Rectal smooth muscle tissue (tissue), 1 donor: ENCODE data around the gene LCN9.
"Not testable (repeated sequence)": the region's sequence is repeated elsewhere in the genome, so short reads cannot be mapped to it uniquely, and the experiment has no call there.

Experiments
- H3K27ac ChIP-seq: one replicate; pipeline ENCODE4 v1.7.0; 2013; ENCODE audit warnings: low read depth, low read length, inconsistent platforms
- H3K27me3 ChIP-seq: one replicate; pipeline ENCODE4 v1.7.0; 2013; ENCODE audit warnings: low read length; ENCODE audit not compliant: control insufficient read depth, insufficient read depth
- H3K36me3 ChIP-seq: one replicate; pipeline ENCODE4 v1.7.0; 2013; ENCODE audit warnings: low read length; ENCODE audit not compliant: control insufficient read depth, insufficient read depth
- H3K4me1 ChIP-seq: one replicate; pipeline ENCODE4 v1.7.0; 2013; ENCODE audit warnings: low read length; ENCODE audit not compliant: control insufficient read depth, insufficient read depth
- H3K4me3 ChIP-seq: one replicate; pipeline ENCODE4 v1.7.0; 2013; ENCODE audit warnings: low read length
- H3K9ac ChIP-seq: one replicate; pipeline ENCODE4 v1.7.0; 2013; ENCODE audit warnings: low read length

LCN9 gene

DNA sequence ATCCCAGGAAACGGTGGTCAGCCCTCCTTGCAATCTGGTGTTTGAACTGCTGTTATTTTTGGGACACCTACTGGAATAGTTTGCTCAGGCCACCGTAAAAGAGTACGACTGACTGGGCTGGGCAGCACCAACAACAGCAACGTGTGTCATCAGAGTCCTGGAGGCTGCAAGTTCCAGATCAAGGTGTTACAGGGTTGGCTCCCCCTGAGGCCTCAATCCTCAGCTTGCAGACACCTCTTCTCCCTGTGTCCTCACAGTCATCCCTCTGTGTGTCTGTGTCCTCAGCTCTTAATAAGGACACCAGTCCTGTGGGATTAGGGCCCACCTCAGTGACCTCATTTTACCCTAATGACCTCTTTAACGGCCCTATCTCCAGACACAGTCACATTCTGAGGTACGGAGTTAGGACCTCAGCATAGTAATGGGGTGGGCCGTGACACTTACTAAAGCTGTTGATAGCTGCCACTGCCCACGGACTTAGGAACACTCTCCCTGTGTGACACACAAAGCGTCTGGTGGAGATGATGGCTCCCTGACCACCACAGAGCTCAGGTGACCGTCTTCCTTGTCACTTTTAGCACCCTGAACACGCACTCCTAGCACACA, 40.6 kb upstream of the LCN9 start:
- H3K36me3 ChIP-seq, result no peaks in the 10 kb centered on the region
- no peak overlapping the region for H3K4me3 ChIP-seq
- H3K9ac ChIP-seq, result no peak overlapping the region
- H3K4me1 ChIP-seq, result no peaks in the 10 kb centered on the region
- H3K27ac ChIP-seq, result no peak overlapping the region
- H3K27me3 ChIP-seq, result peaks cover 2% of the 10 kb centered on the region

DNA sequence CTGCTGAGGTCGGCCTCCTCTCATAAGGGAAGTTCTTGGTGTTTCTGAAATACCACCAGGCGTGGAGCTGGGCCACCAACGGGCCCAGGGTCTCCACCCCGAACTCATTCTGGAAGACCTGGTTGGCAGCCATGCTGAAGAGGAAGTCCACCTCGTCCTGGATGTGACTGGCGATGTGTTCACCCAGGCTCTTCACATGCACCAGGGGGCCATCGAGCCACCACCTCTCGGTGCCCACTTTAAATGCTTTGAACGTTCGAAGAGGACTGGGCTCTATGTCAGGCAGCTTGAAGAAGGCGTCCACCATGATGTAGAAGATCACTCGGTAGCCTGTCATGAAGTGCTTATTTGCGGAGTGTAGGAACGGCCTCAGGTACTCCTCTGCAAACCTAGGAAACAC, 38.8 kb upstream of the LCN9 start:
- Histone ChIP-seq H3K36me3 (no peaks in the 10 kb centered on the region), H3K4me3 (no peak overlapping the region), H3K4me1 (no peaks in the 10 kb centered on the region), H3K9ac (no peak overlapping the region), H3K27ac (no peak overlapping the region), H3K27me3 (peaks cover under 1% of the 10 kb centered on the region)

DNA sequence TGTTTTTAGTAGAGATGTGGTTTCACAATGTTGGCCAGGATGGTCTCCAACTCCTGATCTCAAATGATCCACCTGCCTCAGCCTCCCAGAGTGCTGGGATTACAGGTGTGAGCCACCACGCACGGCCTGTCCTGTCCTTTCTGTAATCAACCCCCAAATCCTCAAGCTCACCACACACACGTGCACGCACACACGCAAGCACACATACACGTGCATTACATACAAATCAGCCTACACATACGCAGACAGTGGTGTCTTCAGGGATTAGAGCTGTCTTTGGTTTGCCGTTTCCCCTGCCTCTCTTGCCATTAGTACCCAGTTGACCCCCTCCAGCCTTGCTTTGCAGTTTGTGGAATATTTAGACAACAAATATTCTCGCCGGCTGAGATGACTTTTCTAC, 30.3 kb upstream of the LCN9 start:
- Histone ChIP-seq H3K36me3 (no peaks in the 10 kb centered on the region), H3K27me3 (no peaks in the 10 kb centered on the region), H3K4me3 (no peak overlapping the region), H3K9ac (no peak overlapping the region), H3K27ac (no peak overlapping the region), H3K4me1 (no peaks in the 10 kb centered on the region)

DNA sequence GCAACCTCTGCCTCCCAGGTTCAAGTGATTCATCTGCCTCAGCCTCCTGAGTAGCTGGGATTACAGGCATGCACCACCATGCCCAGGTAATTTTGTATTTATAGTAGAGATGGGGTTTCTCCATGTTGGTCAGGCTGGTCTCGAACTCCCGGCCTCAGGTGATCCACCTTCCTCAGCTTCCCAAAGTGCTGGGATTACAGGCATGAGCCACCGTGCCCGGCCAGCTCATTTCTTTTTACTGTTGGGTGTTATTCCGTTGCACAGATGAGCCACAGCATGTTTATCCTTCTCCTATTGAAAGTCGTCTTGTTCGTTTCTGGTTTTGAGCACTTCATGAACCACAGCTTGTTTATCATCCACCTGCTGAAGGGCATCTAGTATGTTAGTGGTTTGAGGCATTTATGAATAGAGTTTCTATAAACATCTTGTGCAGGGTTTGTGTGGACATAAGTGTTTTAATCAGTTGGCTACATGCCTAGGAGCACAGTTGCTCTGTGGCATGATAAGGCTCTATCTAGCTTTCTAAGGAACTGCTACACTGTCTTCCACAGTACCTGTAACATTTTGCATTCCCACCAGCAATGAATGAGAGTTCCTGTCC, 26.1 kb upstream of the LCN9 start:
- H3K4me1 ChIP-seq, H3K9ac ChIP-seq, H3K36me3 ChIP-seq, H3K27ac ChIP-seq, H3K4me3 ChIP-seq, H3K27me3 ChIP-seq: not testable (repeated sequence)

DNA sequence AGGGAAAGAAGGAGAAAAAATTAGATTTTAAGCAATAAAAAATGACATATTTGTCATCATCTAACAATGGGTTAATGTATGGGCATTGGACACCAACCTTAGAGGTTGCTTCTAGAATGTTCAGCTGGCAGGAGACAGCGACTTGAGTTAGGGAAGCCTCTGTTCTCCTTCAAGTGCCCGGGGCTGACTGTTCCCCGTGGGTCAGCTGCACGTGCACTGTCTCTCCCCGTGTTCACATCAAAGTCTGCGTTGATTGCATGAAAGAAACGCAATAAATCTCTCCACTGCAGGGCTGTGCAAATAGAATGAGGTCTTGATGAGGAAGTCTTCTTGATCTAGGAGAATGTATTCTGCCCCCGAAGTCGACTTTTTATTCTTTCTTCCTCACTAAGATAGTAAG, 23.9 kb upstream of the LCN9 start, which contains the start of gene GLT6D1:
GLT6D1 (minus strand) TSS at position 345 of the 400 bp plus-strand sequence. CDS start 353 bp downstream, outside the sequence.
- H3K27ac ChIP-seq, result no peak within 1 kb of the TSS

DNA sequence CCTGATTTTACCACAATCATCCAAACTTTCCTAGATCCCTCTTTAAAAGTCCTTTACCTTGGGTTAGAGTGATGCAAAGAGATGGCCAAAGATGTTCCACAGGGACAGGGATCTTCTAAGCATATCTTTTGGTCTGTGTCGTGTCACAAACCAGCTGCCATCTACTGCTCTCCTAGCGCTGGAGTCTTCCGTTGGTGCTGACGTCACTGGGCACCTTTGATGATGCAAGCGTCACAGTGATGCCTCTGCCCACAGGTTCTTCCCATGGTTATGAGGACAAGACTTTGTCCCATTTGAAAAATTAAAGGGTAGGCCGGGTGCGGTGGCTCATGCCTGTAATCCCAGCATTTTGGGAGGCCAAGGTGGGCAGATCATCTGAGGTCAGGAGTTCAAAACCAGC, 22.1 kb upstream of the LCN9 start:
- H3K27me3 ChIP-seq, result no peaks in the 10 kb centered on the region
- H3K4me3 ChIP-seq, result no peak overlapping the region
- no peaks in the 10 kb centered on the region for H3K36me3 ChIP-seq
- H3K27ac ChIP-seq, result no peak overlapping the region
- H3K9ac ChIP-seq, result no peak overlapping the region
- H3K4me1 ChIP-seq, result no peaks in the 10 kb centered on the region

More for the DNA sequence above, 23.9 kb upstream of the LCN9 start, which contains the start of gene GLT6D1:
- no peaks in the 10 kb centered on the region for H3K36me3 ChIP-seq
- no peaks in the 10 kb centered on the region for H3K4me1 ChIP-seq
- no peak within 1 kb of the TSS for H3K4me3 ChIP-seq
- H3K9ac ChIP-seq, result no peak within 1 kb of the TSS
- H3K27me3 ChIP-seq, result no peaks in the 10 kb centered on the region

DNA sequence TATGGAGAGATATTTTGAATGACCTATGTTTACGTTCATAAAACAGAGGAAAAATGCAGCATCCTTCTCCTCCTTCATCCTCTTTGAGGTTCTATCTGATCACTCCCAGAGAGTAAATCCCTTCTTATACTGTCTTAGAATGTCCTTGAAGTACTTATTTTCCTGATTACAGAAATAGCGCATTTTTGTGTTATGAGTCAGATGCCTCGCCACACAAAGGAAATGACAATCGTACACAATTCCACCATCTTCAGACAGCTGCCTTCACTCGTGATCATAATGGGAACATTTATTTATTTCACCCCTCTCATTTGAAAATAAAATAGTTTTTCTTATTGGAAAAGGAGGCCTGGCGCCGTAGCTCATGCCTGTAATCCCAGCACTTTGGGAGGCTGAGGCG, 21.4 kb upstream of the LCN9 start:
- Histone ChIP-seq H3K27ac (no peak overlapping the region), H3K4me3 (no peak overlapping the region), H3K4me1 (no peaks in the 10 kb centered on the region), H3K36me3 (no peaks in the 10 kb centered on the region), H3K9ac (no peak overlapping the region), H3K27me3 (no peaks in the 10 kb centered on the region)

DNA sequence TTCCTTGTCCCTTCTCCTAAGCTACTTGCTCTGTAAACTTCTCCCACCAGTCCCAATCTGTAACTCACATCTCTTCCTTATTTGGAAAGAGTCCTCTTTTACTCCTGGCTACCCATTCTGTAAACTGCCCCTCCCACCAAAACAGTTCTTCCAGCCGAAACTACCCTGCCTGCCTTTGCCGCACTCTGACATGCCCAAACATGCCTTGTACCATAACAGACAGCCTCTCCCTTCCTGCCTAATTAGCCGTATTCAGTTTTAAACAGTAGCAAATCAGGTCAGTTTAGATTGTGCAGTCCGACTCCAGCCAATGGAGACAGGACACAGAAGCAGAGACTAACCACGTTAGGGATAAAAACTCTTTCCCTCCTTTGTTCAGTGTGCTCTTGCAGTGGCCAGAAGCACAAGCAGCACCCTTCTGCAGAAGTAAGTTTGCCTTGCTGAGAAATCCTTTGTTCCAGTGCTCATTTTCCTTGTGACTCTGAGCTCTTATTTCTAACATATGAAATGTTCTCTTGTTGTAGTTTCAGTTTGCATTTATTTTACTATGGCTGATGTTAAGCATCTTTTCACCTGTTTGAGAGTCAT, 18.4 kb upstream of the LCN9 start:
- H3K36me3 ChIP-seq, result no peaks in the 10 kb centered on the region
- H3K4me1 ChIP-seq, result no peaks in the 10 kb centered on the region
- no peak overlapping the region for H3K4me3 ChIP-seq
- H3K27ac ChIP-seq, result no peak overlapping the region
- no peaks in the 10 kb centered on the region for H3K27me3 ChIP-seq
- no peak overlapping the region for H3K9ac ChIP-seq

DNA sequence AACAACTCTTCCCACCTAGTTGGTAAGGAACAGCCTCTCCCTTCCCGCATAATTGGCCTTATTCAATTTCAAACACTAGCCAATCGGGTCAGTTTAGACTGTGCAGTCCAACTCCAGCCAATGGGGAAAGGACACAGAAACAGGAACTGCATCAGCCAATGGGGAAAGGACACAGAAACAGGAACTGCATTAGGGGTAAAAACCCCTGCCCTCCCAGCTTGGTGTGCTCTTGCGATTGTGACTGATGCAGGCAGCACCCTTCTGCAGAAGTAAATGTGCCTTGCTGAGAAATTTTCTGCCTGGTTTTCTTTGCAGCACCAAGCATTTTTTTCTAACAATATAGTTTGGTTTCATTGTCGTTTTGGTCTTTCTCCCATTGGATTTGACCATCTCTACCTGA, 15.2 kb upstream of the LCN9 start:
- H3K27me3 ChIP-seq, result no peaks in the 10 kb centered on the region
- H3K4me3 ChIP-seq, result no peak overlapping the region
- H3K36me3 ChIP-seq, result no peaks in the 10 kb centered on the region
- H3K9ac ChIP-seq, result no peak overlapping the region
- H3K4me1 ChIP-seq, result no peaks in the 10 kb centered on the region
- no peak overlapping the region for H3K27ac ChIP-seq

DNA sequence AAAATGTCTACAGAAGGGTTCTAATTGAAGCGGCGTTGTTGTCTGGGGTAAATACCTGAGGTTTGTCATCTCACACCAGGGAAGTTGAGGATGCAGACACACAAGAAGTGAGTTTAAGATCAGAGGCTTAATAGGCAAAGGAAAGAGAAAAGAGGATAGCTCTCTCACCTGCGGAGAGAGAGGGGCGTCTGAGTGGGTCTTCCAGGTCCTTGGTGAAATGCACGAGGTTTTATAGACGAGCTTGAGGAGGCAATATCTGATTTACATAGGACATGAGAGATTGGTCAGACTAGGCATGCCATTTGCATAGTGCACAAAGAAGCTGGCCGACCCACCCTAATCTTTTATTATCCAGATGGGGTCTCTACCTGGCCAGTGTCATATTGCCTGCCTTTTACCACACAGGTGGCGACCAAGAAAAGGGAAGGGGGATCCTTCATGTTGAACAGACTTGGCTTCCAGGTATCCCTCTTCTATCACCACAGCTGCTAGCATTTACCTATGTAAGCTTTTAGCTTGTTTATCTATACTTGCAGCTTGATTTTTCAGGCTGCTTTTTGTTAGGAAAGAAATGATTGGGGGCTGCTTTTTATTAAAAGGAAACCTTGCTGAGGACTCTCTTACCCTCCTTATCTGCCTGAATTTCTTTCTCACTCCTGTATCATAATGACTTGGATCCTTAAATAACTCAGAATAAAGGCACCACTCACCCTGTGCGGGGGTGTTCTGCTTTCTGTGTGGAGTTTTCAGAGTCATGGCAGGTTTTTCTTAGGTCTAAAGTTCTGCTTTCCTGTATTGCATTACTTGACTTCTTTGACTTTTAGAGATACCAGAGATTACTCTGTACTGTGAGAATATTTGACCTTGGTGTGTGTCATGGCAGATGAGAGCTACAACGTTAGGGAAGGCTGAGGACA, 14.4 kb upstream of the LCN9 start:
- Histone ChIP-seq H3K27me3 (no peaks in the 10 kb centered on the region), H3K36me3 (no peaks in the 10 kb centered on the region), H3K9ac (no peak overlapping the region), H3K4me3 (no peak overlapping the region), H3K4me1 (no peaks in the 10 kb centered on the region), H3K27ac (no peak overlapping the region)

DNA sequence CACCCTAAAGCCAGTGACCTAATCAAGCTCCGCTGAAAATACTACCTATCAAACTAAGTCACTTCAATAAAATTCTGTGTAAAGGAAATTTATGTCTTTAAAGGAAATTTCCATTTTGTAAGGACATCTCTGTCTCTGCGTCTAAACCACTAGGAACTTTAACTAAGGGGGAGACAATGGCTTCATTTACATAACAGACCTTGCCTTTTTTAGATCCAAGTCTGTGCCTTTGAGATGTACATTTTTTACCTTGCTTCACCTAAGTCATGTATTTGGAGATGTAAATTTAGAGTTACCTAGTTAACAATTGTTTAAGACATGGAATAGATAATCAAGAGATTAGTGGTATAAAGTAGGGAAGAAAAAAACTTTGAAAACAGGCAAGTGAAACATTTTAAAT, 13.6 kb upstream of the LCN9 start:
- Histone ChIP-seq H3K4me3 (no peak overlapping the region), H3K9ac (no peak overlapping the region), H3K4me1 (no peaks in the 10 kb centered on the region), H3K27me3 (no peaks in the 10 kb centered on the region), H3K36me3 (no peaks in the 10 kb centered on the region), H3K27ac (no peak overlapping the region)

DNA sequence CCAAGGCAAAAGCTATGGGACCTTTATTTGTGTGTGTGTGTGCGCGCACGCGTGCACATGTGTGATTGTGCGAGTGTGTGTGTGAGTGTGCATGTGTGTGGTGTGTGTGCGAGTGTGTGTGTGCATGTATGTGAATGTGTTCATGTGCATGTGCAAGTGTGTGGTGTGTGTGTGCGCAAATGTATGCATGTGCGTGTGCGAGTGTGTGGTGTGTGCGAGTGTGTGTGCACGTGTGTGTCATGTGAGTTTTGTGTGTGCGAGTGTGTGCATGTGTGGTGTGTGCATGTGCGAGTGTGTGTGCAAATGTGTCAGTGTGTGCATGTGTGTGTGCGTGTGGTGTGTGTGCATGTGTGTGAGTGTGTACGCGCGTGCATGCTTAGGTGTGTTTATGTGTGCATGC, 12.7 kb upstream of the LCN9 start:
- Histone ChIP-seq H3K4me1 (no peaks in the 10 kb centered on the region), H3K4me3 (no peak overlapping the region), H3K9ac (no peak overlapping the region), H3K27ac (no peak overlapping the region), H3K36me3 (no peaks in the 10 kb centered on the region), H3K27me3 (no peaks in the 10 kb centered on the region)
